Measurements from ENCODE around the gene MAT2B.

DNA sequence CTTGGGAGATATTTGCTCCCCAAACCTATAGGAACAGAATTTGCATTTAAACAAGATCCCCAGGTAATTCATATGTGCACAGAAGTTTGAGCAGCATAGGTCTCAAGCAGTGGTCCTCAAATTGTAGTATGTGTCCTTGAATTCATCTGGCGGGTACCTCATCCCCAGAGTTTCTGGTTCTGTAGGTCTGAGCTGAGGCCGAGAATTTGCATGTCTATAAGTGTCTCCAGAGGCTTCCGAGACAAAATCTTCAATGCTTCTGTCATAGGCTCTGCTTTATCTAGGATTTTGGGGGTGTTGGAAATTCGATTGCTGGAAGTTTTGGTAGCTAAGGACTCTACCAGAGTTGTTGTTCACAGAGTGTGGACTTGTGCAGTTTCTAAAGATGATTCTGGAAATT is 38.6 kb downstream of the MAT2B start:
- TF ChIP-seq, protein P1, sequence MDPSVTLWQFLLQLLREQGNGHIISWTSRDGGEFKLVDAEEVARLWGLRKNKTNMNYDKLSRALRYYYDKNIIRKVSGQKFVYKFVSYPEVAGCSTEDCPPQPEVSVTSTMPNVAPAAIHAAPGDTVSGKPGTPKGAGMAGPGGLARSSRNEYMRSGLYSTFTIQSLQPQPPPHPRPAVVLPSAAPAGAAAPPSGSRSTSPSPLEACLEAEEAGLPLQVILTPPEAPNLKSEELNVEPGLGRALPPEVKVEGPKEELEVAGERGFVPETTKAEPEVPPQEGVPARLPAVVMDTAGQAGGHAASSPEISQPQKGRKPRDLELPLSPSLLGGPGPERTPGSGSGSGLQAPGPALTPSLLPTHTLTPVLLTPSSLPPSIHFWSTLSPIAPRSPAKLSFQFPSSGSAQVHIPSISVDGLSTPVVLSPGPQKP (IDR thresholded peaks at IDR 0.05; ENCODE audit: low read depth, low read length) = no peak
- TF ChIP-seq, protein P2, sequence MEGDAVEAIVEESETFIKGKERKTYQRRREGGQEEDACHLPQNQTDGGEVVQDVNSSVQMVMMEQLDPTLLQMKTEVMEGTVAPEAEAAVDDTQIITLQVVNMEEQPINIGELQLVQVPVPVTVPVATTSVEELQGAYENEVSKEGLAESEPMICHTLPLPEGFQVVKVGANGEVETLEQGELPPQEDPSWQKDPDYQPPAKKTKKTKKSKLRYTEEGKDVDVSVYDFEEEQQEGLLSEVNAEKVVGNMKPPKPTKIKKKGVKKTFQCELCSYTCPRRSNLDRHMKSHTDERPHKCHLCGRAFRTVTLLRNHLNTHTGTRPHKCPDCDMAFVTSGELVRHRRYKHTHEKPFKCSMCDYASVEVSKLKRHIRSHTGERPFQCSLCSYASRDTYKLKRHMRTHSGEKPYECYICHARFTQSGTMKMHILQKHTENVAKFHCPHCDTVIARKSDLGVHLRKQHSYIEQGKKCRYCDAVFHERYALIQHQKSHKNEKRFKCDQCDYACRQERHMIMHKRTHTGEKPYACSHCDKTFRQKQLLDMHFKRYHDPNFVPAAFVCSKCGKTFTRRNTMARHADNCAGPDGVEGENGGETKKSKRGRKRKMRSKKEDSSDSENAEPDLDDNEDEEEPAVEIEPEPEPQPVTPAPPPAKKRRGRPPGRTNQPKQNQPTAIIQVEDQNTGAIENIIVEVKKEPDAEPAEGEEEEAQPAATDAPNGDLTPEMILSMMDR (IDR thresholded peaks at IDR 0.05) = no peak
- TF ChIP-seq, protein P3, sequence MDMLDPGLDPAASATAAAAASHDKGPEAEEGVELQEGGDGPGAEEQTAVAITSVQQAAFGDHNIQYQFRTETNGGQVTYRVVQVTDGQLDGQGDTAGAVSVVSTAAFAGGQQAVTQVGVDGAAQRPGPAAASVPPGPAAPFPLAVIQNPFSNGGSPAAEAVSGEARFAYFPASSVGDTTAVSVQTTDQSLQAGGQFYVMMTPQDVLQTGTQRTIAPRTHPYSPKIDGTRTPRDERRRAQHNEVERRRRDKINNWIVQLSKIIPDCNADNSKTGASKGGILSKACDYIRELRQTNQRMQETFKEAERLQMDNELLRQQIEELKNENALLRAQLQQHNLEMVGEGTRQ (IDR thresholded peaks at IDR 0.05) = no peak
- TF ChIP-seq RFX5 (IDR thresholded peaks at IDR 0.05) = no peak
